ENCODE results near the gene INTS1.

The INTS1 gene, protein sequence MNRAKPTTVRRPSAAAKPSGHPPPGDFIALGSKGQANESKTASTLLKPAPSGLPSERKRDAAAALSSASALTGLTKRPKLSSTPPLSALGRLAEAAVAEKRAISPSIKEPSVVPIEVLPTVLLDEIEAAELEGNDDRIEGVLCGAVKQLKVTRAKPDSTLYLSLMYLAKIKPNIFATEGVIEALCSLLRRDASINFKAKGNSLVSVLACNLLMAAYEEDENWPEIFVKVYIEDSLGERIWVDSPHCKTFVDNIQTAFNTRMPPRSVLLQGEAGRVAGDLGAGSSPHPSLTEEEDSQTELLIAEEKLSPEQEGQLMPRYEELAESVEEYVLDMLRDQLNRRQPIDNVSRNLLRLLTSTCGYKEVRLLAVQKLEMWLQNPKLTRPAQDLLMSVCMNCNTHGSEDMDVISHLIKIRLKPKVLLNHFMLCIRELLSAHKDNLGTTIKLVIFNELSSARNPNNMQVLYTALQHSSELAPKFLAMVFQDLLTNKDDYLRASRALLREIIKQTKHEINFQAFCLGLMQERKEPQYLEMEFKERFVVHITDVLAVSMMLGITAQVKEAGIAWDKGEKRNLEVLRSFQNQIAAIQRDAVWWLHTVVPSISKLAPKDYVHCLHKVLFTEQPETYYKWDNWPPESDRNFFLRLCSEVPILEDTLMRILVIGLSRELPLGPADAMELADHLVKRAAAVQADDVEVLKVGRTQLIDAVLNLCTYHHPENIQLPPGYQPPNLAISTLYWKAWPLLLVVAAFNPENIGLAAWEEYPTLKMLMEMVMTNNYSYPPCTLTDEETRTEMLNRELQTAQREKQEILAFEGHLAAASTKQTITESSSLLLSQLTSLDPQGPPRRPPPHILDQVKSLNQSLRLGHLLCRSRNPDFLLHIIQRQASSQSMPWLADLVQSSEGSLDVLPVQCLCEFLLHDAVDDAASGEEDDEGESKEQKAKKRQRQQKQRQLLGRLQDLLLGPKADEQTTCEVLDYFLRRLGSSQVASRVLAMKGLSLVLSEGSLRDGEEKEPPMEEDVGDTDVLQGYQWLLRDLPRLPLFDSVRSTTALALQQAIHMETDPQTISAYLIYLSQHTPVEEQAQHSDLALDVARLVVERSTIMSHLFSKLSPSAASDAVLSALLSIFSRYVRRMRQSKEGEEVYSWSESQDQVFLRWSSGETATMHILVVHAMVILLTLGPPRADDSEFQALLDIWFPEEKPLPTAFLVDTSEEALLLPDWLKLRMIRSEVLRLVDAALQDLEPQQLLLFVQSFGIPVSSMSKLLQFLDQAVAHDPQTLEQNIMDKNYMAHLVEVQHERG (N-terminal part only)

DNA sequence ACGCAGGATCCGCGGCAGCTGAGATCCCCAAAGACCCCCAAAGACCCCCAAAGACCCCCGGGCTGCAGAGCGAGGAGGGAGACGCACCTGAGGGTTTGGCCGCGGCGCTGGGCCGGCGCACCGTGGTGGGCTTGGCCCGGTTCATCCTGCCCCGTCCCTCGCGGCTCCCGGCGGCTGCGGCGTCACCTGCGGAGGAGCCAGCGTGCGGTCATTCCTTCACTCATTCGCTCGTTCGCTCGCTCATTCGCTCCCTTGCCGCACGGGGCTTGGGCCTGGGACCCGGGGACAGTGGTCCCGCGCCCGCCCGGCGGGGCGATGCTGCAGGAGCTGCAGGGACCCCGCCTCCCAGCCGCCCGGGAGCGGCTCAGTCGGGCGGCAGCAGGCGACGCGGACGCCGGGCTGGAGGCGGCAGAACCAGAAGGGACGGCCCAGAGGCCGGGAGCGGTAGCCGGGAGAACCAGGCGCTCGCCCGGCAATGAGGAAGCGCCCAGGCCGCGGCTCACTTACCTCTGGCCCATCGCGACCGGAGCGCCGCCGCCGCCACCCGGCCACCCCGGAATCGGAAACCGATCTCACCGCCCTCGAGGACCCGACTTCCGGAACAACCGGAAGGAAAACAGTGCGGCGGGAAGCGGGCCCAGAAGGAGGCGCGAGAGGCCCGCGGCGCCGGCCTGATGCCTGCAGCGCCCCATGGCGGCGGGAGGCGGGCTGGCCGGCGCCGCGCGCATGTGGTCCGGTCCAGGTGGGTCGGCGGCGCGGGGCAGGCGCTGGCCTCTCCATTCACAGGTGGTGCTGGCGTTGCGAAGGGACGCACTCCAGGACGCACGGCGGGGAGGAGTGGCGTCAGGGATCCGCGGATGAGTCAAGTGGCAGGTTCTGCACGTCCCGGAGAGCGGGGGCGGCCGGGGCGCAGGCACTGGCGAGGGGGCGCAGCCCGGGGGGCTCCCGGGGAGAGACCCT, at the start of gene INTS1:
INTS1 (minus strand) TSS at position 574 of the 960 bp plus-strand sequence; CDS start at position 145, 429 bp downstream.
- TF ChIP-seq, protein P1, sequence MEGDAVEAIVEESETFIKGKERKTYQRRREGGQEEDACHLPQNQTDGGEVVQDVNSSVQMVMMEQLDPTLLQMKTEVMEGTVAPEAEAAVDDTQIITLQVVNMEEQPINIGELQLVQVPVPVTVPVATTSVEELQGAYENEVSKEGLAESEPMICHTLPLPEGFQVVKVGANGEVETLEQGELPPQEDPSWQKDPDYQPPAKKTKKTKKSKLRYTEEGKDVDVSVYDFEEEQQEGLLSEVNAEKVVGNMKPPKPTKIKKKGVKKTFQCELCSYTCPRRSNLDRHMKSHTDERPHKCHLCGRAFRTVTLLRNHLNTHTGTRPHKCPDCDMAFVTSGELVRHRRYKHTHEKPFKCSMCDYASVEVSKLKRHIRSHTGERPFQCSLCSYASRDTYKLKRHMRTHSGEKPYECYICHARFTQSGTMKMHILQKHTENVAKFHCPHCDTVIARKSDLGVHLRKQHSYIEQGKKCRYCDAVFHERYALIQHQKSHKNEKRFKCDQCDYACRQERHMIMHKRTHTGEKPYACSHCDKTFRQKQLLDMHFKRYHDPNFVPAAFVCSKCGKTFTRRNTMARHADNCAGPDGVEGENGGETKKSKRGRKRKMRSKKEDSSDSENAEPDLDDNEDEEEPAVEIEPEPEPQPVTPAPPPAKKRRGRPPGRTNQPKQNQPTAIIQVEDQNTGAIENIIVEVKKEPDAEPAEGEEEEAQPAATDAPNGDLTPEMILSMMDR (conservative IDR thresholded peaks at IDR 0.05): peak; percentile 95
- peak within 1 kb of the TSS; percentile 79 for H3K27ac ChIP-seq

DNA sequence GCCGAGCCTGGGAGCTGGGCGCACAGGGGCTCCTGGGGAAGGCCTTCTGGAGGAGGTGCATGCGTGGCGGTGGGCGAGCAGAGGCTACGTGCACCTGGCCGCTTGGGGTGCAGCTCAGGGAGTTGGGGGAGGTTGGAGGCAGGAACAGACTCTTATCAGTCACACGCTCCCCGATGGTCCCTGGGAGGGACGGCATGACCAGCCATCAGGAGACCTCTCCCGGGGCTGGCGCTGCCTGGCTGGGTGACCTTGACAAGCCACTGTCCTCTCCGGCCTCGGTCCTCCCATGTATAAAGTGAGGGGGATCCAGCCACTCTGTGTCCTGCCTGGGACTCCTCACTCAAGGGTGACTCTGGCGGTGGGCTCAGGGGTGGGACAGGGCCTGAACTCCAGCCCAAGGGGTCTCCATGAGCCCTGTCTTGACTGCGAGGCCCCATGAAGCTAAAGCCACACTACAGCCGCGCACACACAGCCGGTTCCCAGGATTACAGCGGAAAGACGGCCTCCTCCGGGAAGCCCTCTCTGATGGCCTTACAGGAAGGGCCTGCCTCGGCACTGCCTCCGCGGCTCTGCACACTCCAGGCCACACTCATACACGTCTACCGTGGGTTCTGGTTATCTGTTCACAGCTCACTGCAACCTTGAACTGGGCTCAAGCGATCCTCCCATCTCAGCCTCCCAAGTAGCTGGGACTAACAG, 49.5 kb upstream of the INTS1 start:
- TF ChIP-seq, protein P1 (conservative IDR thresholded peaks at IDR 0.05): no peak
- H3K27ac ChIP-seq: no peak overlapping the region

DNA sequence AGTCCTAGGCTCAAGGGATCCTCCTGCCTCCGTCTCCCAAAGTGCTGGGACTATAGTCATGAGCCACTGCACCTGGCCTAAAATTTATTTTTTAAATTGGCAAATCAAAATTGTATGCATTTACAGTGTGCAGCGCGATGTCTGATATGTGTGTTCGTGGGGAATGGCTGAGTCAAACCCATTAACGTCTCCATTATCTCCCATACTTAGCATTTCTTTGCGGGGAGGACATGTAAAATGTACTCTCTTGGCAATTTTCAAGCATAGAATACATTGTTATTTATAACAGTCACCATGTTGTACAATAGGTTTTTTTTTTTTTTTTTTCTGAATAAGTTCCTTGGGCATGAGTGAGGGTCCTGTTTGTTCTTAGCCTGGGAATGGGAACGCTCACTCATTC, 48.0 kb upstream of the INTS1 start:
- H3K27ac ChIP-seq: no peak overlapping the region
- TF ChIP-seq, protein P1 (conservative IDR thresholded peaks at IDR 0.05): no peak

DNA sequence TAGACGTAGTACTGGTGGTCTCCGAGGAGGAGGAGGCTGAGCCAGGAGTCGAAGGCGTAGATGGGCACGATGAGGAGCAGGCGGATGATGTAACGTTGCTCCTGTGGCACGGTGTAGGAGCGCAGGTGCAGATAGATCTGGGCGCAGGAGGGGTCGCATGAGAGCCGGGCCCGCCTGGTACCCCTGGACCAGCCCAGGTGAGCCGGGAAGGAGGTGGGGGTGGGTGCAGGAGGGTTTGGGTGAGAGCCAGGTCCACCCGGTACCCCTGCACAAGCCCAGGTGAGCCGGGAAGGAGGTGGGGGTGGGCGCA, 46.6 kb upstream of the INTS1 start:
- no peak overlapping the region for H3K27ac ChIP-seq

DNA sequence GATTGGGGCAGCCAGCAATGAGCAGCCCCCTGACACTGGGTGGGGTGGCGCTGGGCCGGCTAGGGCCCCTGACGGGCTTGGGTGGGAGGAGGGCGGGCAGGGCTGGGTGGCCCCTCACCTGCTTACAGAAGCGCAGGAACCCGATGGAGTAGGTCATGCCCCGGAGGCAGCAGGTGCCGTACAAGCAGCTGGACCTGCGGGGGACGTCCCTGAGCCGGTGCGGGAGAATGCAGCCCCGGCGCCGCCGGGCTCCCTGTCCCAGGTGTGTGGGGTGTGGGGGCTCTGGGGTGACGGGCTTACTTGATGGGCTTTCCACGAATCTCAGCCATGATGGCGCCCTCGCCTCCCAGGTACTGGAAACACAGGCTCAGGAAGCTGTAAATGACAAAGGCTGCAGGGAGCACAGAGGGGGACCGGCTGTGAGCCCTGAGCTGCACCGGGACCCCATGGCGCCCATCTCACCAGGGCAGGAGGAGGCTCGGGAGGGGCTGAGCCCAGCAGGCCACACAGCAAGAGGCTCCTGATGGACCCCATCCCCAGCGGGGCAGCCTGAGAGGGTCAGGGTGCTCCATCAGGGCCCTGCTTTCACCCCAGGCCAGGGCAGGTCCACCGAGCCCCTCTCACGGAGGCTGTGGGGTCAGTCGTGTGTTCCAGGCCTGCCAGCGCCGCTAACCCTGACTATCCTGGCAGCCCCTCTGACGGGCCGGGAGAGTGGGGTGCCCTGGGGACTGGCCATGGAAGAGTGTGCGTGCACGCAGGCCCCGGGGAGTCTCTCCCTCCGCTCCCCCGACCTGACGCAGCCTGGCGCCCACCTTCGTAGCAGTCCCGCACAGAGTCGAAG, 46.0 kb upstream of the INTS1 start:
- H3K27ac ChIP-seq: no peak overlapping the region

More for the DNA sequence above, 46.6 kb upstream of the INTS1 start:
- TF ChIP-seq, protein P1 (conservative IDR thresholded peaks at IDR 0.05): no peak

More for the DNA sequence above, 46.0 kb upstream of the INTS1 start:
- TF ChIP-seq, protein P1 (conservative IDR thresholded peaks at IDR 0.05): no peak
